ENCODE measurements around the gene COL13A1.

- TF ChIP-seq, protein P1, sequence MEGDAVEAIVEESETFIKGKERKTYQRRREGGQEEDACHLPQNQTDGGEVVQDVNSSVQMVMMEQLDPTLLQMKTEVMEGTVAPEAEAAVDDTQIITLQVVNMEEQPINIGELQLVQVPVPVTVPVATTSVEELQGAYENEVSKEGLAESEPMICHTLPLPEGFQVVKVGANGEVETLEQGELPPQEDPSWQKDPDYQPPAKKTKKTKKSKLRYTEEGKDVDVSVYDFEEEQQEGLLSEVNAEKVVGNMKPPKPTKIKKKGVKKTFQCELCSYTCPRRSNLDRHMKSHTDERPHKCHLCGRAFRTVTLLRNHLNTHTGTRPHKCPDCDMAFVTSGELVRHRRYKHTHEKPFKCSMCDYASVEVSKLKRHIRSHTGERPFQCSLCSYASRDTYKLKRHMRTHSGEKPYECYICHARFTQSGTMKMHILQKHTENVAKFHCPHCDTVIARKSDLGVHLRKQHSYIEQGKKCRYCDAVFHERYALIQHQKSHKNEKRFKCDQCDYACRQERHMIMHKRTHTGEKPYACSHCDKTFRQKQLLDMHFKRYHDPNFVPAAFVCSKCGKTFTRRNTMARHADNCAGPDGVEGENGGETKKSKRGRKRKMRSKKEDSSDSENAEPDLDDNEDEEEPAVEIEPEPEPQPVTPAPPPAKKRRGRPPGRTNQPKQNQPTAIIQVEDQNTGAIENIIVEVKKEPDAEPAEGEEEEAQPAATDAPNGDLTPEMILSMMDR (IDR thresholded peaks at IDR 0.05 in 4 of 5, conservative IDR thresholded peaks at IDR 0.05 in 1 of 5) = no peak
- TF ChIP-seq POLR2A (IDR thresholded peaks at IDR 0.05) = no peak
These were observed 17.1 kb downstream of the COL13A1 start for GRCh38 chr10:69818676-69819239.
